H1 (cell line): ENCODE data around the gene FAM193B. TPM values are rescaled to one million over a fixed set of nuclear protein-coding genes. Genes with fewer than 3 reads are reported as not detected.
A peak's percentile ranks its signal among the peaks of the same experiment; 100 is the strongest.

Experiments
- CTCF ChIA-PET: fragments of 300-600 bp; sonication (Branson Sonifier 250); formaldehyde crosslinking; loops from one replicate; lab custom pipeline; 2021; ENCODE audit not compliant: partially characterized antibody; lab: Charles Lee
- POLR2A ChIA-PET: fragments of 300-600 bp; sonication (Branson Sonifier 250); formaldehyde crosslinking; loops from one replicate; lab custom pipeline; 2021; ENCODE audit warnings: inconsistent platforms; ENCODE audit not compliant: partially characterized antibody; lab: Charles Lee
- DNase-seq, 2 experiments: peaks; one replicate each; pipeline versions ENCODE4 v3.0.0 to v3.0.0-alpha.2; 2010 to 2022; ENCODE audit warnings: low spot score in 2 of 2, low read depth in 1 of 2, mixed read lengths in 1 of 2
- FAIRE-seq: peaks from 2 replicates; lab custom pipeline; 2011; peaks lifted over from hg19 to GRCh38; lab: Jason Lieb, UNC
- H2AFZ ChIP-seq: 2 replicates; pipeline ENCODE4 v1.8.1; 2012; ENCODE audit warnings: low read length, inconsistent platforms
- H2AK5ac ChIP-seq: 2 replicates; pipeline ENCODE4 v1.6.1; 2013; ENCODE audit warnings: low read depth, low read length
- H2BK120ac ChIP-seq: replicated peaks from 2 replicates; pipeline ENCODE3; 2013; ENCODE audit warnings: low read depth, low read length, inconsistent platforms
- H2BK12ac ChIP-seq: 2 replicates; pipeline ENCODE4 v1.6.1; 2013; ENCODE audit warnings: low read depth, low read length
- H2BK15ac ChIP-seq: 2 replicates; pipeline ENCODE4 v1.6.1; 2013; ENCODE audit warnings: low read length
- H2BK20ac ChIP-seq: 2 replicates; pipeline ENCODE4 v1.6.1; 2013; ENCODE audit warnings: low read length
- H2BK5ac ChIP-seq: 2 replicates; pipeline ENCODE4 v1.6.1; 2013; ENCODE audit warnings: low read depth, low read length
- H3K14ac ChIP-seq: 2 replicates; pipeline ENCODE4 v1.6.1; 2013; ENCODE audit warnings: inconsistent platforms; ENCODE audit not compliant: insufficient read length
- H3K18ac ChIP-seq: 2 replicates; pipeline ENCODE4 v1.6.1; 2013; ENCODE audit warnings: low read length; ENCODE audit errors: extremely low read depth
- H3K23ac ChIP-seq: 2 replicates; pipeline ENCODE4 v1.6.1; 2013; ENCODE audit warnings: inconsistent platforms; ENCODE audit not compliant: insufficient read length
- H3K23me2 ChIP-seq: 2 replicates; pipeline ENCODE4 v1.6.1; 2013; ENCODE audit warnings: low read depth, low read length
- H3K27ac ChIP-seq: 2 replicates; pipeline ENCODE4 v1.6.1; 2011; ENCODE audit warnings: low read depth, low read length, inconsistent platforms
- H3K27me3 ChIP-seq, 4 experiments: replicated peaks in 1 of 4; 1 replicate in 1 of 4; 2 replicates in 3 of 4; pipeline versions ENCODE4 v1.6.1 to v1.8.1; 2011 to 2013; ENCODE audit warnings: low read length in 3 of 4, mild to moderate bottlenecking in 3 of 4, inconsistent platforms in 2 of 4, mixed read lengths in 2 of 4, moderate library complexity in 1 of 4; ENCODE audit not compliant: control insufficient read depth in 3 of 4, insufficient read depth in 3 of 4; ENCODE audit errors: extremely low read depth in 1 of 4
- H3K36me3 ChIP-seq, 4 experiments: 2 replicates each; pipeline versions ENCODE4 v1.6.1 to v1.8.1; 2011 to 2013; ENCODE audit warnings: mild to moderate bottlenecking in 4 of 4, low read length in 3 of 4, moderate library complexity in 2 of 4, control low read depth in 1 of 4, inconsistent platforms in 1 of 4; ENCODE audit not compliant: insufficient read depth in 4 of 4, control insufficient read depth in 2 of 4
- H3K4ac ChIP-seq: replicated peaks from 2 replicates; pipeline ENCODE3; 2013; ENCODE audit warnings: low read length, low read depth, mixed read lengths, inconsistent platforms; ENCODE audit not compliant: insufficient read length
- H3K4me1 ChIP-seq, 4 experiments: replicated peaks in 1 of 4; 1 replicate in 1 of 4; 2 replicates in 3 of 4; pipeline versions ENCODE4 v1.6.1 to v1.8.1; 2011 to 2013; ENCODE audit warnings: low read length in 3 of 4, inconsistent platforms in 2 of 4, mixed read lengths in 1 of 4; ENCODE audit not compliant: insufficient read depth in 4 of 4, control insufficient read depth in 3 of 4
- H3K4me2 ChIP-seq, 2 experiments: 2 replicates each; pipeline versions ENCODE4 v1.6.1 to v1.8.1; 2011 to 2013; ENCODE audit warnings: low read depth in 2 of 2, low read length in 2 of 2, control low read depth in 1 of 2, inconsistent platforms in 1 of 2, mild to moderate bottlenecking in 1 of 2; ENCODE audit not compliant: insufficient read depth in 1 of 2
- H3K4me3 ChIP-seq, 4 experiments: fragments of 200-600, 300-600 bp in 1 of 4; sonication (generic), shearing (Covaris generic), sonication (Bioruptor Twin) in 1 of 4; 2 replicates each; pipeline versions ENCODE4 v1.5.1 to v1.8.1; 2011 to 2016; ENCODE audit warnings: low read length in 4 of 4, low read depth in 3 of 4, control low read depth in 2 of 4, inconsistent platforms in 2 of 4, mild to moderate bottlenecking in 2 of 4, mixed read lengths in 1 of 4, moderate library complexity in 1 of 4; ENCODE audit not compliant: insufficient read depth in 2 of 4; ENCODE audit errors: extremely low read depth in 1 of 4
- H3K56ac ChIP-seq: replicated peaks from 2 replicates; pipeline ENCODE3; 2013; ENCODE audit warnings: low read depth, mild to moderate bottlenecking, mixed read lengths, low read length, inconsistent platforms; ENCODE audit not compliant: insufficient read length
- H3K79me1 ChIP-seq: 2 replicates; pipeline ENCODE4 v1.6.1; 2013; ENCODE audit warnings: low read depth, low read length, control low read depth
- H3K79me2 ChIP-seq, 2 experiments: 2 replicates each; pipeline versions ENCODE4 v1.6.1 to v1.8.1; 2012 to 2013; ENCODE audit warnings: low read length in 2 of 2, mild to moderate bottlenecking in 2 of 2, inconsistent platforms in 1 of 2; ENCODE audit not compliant: insufficient read depth in 2 of 2, control insufficient read depth in 1 of 2
- H3K9ac ChIP-seq, 4 experiments: replicated peaks in 1 of 4; 1 replicate in 1 of 4; 2 replicates in 3 of 4; pipeline versions ENCODE4 v1.6.1 to v1.8.1; 2011 to 2013; ENCODE audit warnings: low read depth in 3 of 4, low read length in 3 of 4, control low read depth in 2 of 4, mild to moderate bottlenecking in 2 of 4, moderate library complexity in 2 of 4, inconsistent platforms in 1 of 4; ENCODE audit errors: extremely low read depth in 1 of 4
- H3K9me3 ChIP-seq, 2 experiments: 2 replicates each; pipeline versions ENCODE4 v1.6.1 to v1.8.1; 2012 to 2013; ENCODE audit warnings: mild to moderate bottlenecking in 2 of 2, moderate library complexity in 2 of 2, control low read depth in 1 of 2, inconsistent platforms in 1 of 2, low read depth in 1 of 2, low read length in 1 of 2, mixed read lengths in 1 of 2; ENCODE audit not compliant: insufficient read depth in 2 of 2
- H4K20me1 ChIP-seq, 2 experiments: replicated peaks in 1 of 2; 2 replicates each; pipeline versions ENCODE3 to v1.8.1; 2011 to 2013; ENCODE audit warnings: inconsistent platforms in 2 of 2, low read length in 2 of 2, mild to moderate bottlenecking in 1 of 2; ENCODE audit not compliant: insufficient read depth in 2 of 2, control insufficient read depth in 1 of 2
- H4K5ac ChIP-seq: 2 replicates; pipeline ENCODE4 v1.6.1; 2013; ENCODE audit warnings: low read length, low read depth, mixed read lengths, inconsistent platforms; ENCODE audit not compliant: insufficient read length
- H4K8ac ChIP-seq: 2 replicates; pipeline ENCODE4 v1.8.0; 2013; ENCODE audit warnings: mild to moderate bottlenecking, moderate library complexity, low read length, inconsistent platforms; ENCODE audit not compliant: insufficient read depth; ENCODE audit errors: extremely low read depth
- H4K91ac ChIP-seq: replicated peaks from 2 replicates; pipeline ENCODE3; 2013; ENCODE audit warnings: low read length, mixed read lengths, inconsistent platforms; ENCODE audit not compliant: insufficient read length
- EP300 ChIP-seq, 2 experiments: IDR thresholded peaks; 1 replicate in 1 of 2; 2 replicates in 1 of 2; pipeline ENCODE4 v1.6.1; 2011 to 2012; ENCODE audit warnings: low read depth in 2 of 2, low read length in 2 of 2, mild to moderate bottlenecking in 2 of 2, borderline replicate concordance in 1 of 2, inconsistent platforms in 1 of 2, moderate library complexity in 1 of 2
- KDM1A ChIP-seq: fragments of 200-600, 300-600 bp; sonication (generic); IDR thresholded peaks from 2 replicates; pipeline ENCODE4 v1.7.1; 2016; ENCODE audit warnings: mild to moderate bottlenecking, low read length, borderline replicate concordance
- KDM5A ChIP-seq: fragments of 200-600 bp; IDR thresholded peaks from 2 replicates; pipeline ENCODE4 v1.7.1; 2012; ENCODE audit warnings: mild to moderate bottlenecking, low read length, inconsistent platforms, mixed read lengths
- NANOG ChIP-seq: IDR thresholded peaks from 2 replicates; pipeline ENCODE4 v1.6.1; 2011; ENCODE audit warnings: low read length, low read depth, mild to moderate bottlenecking, inconsistent platforms; ENCODE audit not compliant: insufficient read depth, poor library complexity, severe bottlenecking
- POLR2A ChIP-seq, 2 experiments: IDR thresholded peaks; 1 replicate in 1 of 2; 2 replicates in 1 of 2; pipeline ENCODE4 v1.6.1; 2011; ENCODE audit warnings: low read depth in 2 of 2, low read length in 2 of 2, mild to moderate bottlenecking in 2 of 2; ENCODE audit errors: control extremely low read depth in 1 of 2
- POLR2AphosphoS5 ChIP-seq: IDR thresholded peaks from 2 replicates; pipeline ENCODE4 v1.6.1; 2011; ENCODE audit warnings: low read depth, low read length
- SP2 ChIP-seq: IDR thresholded peaks from 2 replicates; pipeline ENCODE4 v1.6.1; 2012; ENCODE audit warnings: mild to moderate bottlenecking, low read length, inconsistent platforms
- SP4 ChIP-seq: IDR thresholded peaks from 2 replicates; pipeline ENCODE4 v1.6.1; 2012; ENCODE audit warnings: low read length, inconsistent platforms
- WGBS, 2 experiments: shearing (Covaris generic) in 1 of 2; methylation state at CpG; one replicate each; pipeline versions ENCODE4 v1.1.6 to v1.1.7; 2013 to 2015; ENCODE audit warnings: low lambda C conversion rate in 2 of 2, mixed read lengths in 2 of 2, inconsistent platforms in 1 of 2, low coverage in 1 of 2, missing lambda C conversion rate in 1 of 2; ENCODE audit not compliant: insufficient replicate concordance in 2 of 2, insufficient coverage in 1 of 2, insufficient read length in 1 of 2; ENCODE audit errors: extremely low coverage in 1 of 2, missing lambda C conversion rate in 1 of 2; 5-methylcytosine and 5-hydroxymethylcytosine counted together
- polyA plus RNA-seq, 7 experiments: library from polyadenylated mRNA; depleted of rRNA in 3 of 7; stranded (reverse) in 5 of 7; unstranded in 2 of 7; fragments of >200 nt in 5 of 7; fragments of 200-250 nt in 2 of 7; gene quantifications; 1 replicate in 5 of 7; 2 replicates in 1 of 7; 4 replicates in 1 of 7; pipeline versions ENCODE4 v1.2.1 to v1.2.3, GENCODE V29; 2011 to 2013; ENCODE audit warnings: missing spikeins in 2 of 7, mixed read lengths in 2 of 7
- total RNA-seq: library from RNA; stranded (reverse); fragmentation: NEBNext Ultra II Directional; extraction: Animal tissue kit (Norgen Biotek cat#: 25700); gene quantifications from 2 replicates; pipeline ENCODE4 v1.2.1, GENCODE V29; 2021
- TF ChIP-seq, protein P1 (sequence below): IDR thresholded peaks from 2 replicates; pipeline ENCODE4 v1.6.1; 2012; ENCODE audit warnings: inconsistent platforms

FAM193B gene
- total and polyA plus RNA-seq, 2 of the 8 experiments (the other 6 are each of a cell fraction or from before 2014, with no cell fraction given), result 49.9 to 69.8 TPM

DNA sequence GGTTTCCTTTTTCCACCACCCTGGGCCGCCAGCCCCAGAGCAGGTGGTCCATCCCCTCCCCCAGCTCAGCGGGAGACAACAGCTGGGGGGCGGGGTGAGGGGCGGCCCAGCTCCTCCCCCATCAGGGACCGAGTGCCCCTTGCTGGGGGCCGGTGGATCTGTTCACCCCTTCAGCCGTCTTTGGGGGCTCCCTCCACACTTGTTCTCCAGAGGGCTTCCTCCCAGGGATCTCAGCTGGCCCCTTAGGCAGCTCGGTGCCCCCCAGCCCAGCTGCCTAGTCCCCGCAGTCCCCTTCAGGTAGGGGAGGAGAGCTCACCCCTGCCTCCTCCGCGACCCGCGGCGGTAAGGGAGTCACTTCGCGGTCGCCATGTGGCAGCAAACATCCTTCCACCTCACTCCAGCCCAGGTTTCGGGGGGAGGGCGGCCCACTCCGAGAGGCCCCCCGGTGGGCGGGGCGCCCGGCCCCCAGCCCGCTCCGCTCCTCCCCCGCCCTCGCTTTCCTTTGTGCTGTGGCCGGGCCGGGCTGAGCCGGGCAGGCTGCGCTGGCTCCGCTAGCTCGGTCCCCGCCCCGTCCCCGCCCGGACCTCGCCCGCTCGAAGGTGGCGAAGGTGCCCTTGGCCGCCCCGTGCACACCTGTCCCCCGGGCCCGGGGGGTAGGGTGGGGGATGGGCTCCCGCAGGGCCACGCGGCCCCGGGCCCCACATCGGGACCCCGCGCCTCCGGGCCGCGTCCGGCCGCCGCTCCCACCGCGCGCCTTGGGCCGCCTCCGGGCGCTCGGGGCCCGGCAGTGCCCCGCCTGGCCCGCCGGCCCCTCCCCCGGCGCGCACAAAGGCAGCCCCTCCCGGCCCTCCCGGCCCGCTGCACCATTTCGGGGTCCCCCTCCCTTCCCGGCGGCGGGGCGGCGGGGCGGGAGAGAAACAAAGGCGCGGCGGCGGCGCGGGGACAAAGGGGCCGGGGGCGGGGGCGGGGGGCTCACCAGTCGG lies 81.6 kb downstream of the FAM193B start:
- WGBS, 2 experiments, result 0% methylated on average over 6 of the region's 93 CpGs; no CpG with 5 or more reads in 1 of the 2 experiments
- POLR2A ChIA-PET, result interaction anchor here (0.7 to 67.5 kb wide), 10 partner anchors 4 to 162 kb away, joined by 3 to 3349 read pairs (median 5); partner anchors contain the start of genes B4GALT7, DBN1, DDX41 and DOK3
- no peak for FAIRE-seq
- TF ChIP-seq NANOG, result no peak
- TF ChIP-seq KDM1A, result 0 out of 2 replicates have a peak, but pooled peaks have one; percentile 21
- peak in 1 of 2 experiments; percentile 67; a peak in 1 of 3 replicates for TF ChIP-seq POLR2A (IDR thresholded peaks at IDR 0.05; ENCODE audit: control extremely low read depth in 1 of 2, low read depth in 2 of 2, low read length in 2 of 2)
- TF ChIP-seq SP2, result no peak
- 0 out of 2 replicates have a peak, but pooled peaks have one; percentile 60 for TF ChIP-seq SP4
- TF ChIP-seq, protein P1, sequence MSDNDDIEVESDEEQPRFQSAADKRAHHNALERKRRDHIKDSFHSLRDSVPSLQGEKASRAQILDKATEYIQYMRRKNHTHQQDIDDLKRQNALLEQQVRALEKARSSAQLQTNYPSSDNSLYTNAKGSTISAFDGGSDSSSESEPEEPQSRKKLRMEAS, result peak; percentile 50
- TF ChIP-seq POLR2AphosphoS5, result peak; percentile 77
- no peak for TF ChIP-seq KDM5A
- peak in 1 of 2 experiments; percentile 33; a peak in 1 of 3 replicates for TF ChIP-seq EP300 (IDR thresholded peaks at IDR 0.05; ENCODE audit: borderline replicate concordance in 1 of 2, low read depth in 2 of 2, low read length in 2 of 2)

More for the DNA sequence above, 81.6 kb downstream of the FAM193B start:
- H2AK5ac ChIP-seq, result 0 out of 2 replicates have a peak overlapping the region, but pooled peaks have one; percentile 66
- CTCF ChIA-PET, result interaction anchor here (0.7 to 7.9 kb wide), 8 partner anchors 8 to 82 kb away, joined by 3 to 64 read pairs (median 9); no protein-coding TSS in a partner anchor
- H3K9me3 ChIP-seq, result no peaks in the 10 kb centered on the region
- DNase-seq, result no peak
- H3K9ac ChIP-seq, result peak overlapping the region; percentile 89 to 100 (median 92)
- H3K27ac ChIP-seq, result peak overlapping the region; percentile 90
- H3K56ac ChIP-seq, result peak overlapping the region; percentile 95
- H3K4me1 ChIP-seq, result peaks cover 11 to 46% (median 39%) of the 10 kb centered on the region in 4 experiments
- peak overlapping the region; percentile 96 for H4K91ac ChIP-seq
- no peak overlapping the region for H2BK12ac ChIP-seq
- peak overlapping the region; percentile 76 to 78 for H3K4me2 ChIP-seq
- H3K4me3 ChIP-seq, result peak overlapping the region; percentile 78 to 96 (median 88)
- H3K79me1 ChIP-seq, result peaks cover 24% of the 10 kb centered on the region
- H4K20me1 ChIP-seq, result peaks cover 31 to 32% of the 10 kb centered on the region in 2 experiments
- H2BK5ac ChIP-seq, result peak overlapping the region; percentile 97; the same call in 1 of the 2 replicates
- H2AFZ ChIP-seq, result no peak overlapping the region
- peak overlapping the region; percentile 98; the same call in 1 of the 2 replicates for H4K8ac ChIP-seq
- no peak overlapping the region for H2BK120ac ChIP-seq
- no peak overlapping the region for H2BK20ac ChIP-seq
- no peak overlapping the region for H2BK15ac ChIP-seq
- peaks cover 14 to 47% of the 10 kb centered on the region in 2 experiments for H3K79me2 ChIP-seq
- peak overlapping the region; percentile 98 for H3K18ac ChIP-seq
- no peak overlapping the region for H3K14ac ChIP-seq
- peaks cover 11 to 33% (median 16%) of the 10 kb centered on the region in 4 experiments for H3K36me3 ChIP-seq
- H3K23ac ChIP-seq, result no peak overlapping the region
- H4K5ac ChIP-seq, result peak overlapping the region; percentile 88
- H3K4ac ChIP-seq, result peak overlapping the region; percentile 95
- H3K27me3 ChIP-seq, result no peaks in the 10 kb centered on the region
- H3K23me2 ChIP-seq, result peaks cover 3% of the 10 kb centered on the region
